NCI-H1694 treated with DMSO at 0.1 percent for 48 hours (cell line): ENCODE results near the gene RNF25.

Experiments used
- DNase-seq: peaks from one replicate; lab custom pipeline; 2025; lab: John Stamatoyannopoulos, UW

RNF25 gene, protein sequence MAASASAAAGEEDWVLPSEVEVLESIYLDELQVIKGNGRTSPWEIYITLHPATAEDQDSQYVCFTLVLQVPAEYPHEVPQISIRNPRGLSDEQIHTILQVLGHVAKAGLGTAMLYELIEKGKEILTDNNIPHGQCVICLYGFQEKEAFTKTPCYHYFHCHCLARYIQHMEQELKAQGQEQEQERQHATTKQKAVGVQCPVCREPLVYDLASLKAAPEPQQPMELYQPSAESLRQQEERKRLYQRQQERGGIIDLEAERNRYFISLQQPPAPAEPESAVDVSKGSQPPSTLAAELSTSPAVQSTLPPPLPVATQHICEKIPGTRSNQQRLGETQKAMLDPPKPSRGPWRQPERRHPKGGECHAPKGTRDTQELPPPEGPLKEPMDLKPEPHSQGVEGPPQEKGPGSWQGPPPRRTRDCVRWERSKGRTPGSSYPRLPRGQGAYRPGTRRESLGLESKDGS

GRCh38 chr2:218671654-218672566 is at the start of gene RNF25, which contains the start of gene STK36:
TSS of gene RNF25 (minus strand) at chr2:218672002. CDS start at chr2:218671970, 32 bp downstream.
TSS of gene STK36 (plus strand) at chr2:218672086. CDS start at chr2:218672830, 744 bp downstream.
- peak; percentile 88 for DNase-seq

GRCh38 chr2:218721488-218721887 is 49.7 kb upstream of the RNF25 start:
- no peak for DNase-seq

- DNase-seq: no peak
These were observed 48.5 kb upstream of the RNF25 start for GRCh38 chr2:218720048-218721041.

DNA sequence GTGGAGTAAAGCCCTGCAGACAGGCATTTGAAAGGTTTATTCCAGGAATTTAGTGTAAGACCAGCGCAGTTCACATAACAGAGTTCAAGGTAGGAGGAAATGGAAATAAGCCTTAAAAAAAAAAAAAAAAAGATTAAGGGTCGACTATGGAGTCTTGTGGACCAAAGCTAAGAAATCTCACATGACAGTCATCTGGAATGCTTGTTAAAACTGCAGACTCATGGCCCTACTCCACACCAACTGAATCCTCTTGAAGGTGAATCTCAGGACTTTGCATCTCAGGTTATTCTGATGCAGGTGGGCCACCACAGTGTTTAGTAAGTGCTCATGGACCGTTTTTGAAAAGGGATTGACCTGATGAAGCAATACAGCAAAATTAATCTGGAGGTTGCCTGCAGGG is 47.7 kb upstream of the RNF25 start:
- no peak for DNase-seq

- DNase-seq: no peak
These were observed 46.3 kb upstream of the RNF25 start for GRCh38 chr2:218718058-218718457.

- DNase-seq: no peak
These were observed 45.5 kb upstream of the RNF25 start for GRCh38 chr2:218717262-218717661.

GRCh38 chr2:218716070-218716469 is 44.3 kb upstream of the RNF25 start:
- DNase-seq: no peak

DNA sequence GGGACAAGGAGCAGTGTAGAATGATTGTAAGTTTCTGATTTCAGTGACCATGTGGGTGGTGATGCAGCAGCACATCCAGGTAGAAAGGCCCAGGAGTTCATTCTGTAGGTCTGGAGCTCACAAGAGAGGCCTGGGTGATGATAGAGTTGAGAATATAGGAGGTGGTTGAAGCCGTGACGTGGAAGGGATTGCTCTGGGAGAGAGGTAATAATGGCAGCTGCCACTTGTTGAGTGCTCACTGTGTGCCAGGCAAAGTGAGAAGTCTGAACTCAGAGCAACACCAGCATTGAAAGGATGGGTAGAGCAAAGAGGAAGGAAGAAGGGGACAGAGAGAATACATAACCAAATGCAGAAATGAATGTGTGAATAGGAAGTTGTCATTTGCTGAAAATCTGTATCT is 42.1 kb upstream of the RNF25 start:
- DNase-seq: no peak

- no peak for DNase-seq
These were observed 39.7 kb upstream of the RNF25 start for GRCh38 chr2:218711550-218711929.

DNA sequence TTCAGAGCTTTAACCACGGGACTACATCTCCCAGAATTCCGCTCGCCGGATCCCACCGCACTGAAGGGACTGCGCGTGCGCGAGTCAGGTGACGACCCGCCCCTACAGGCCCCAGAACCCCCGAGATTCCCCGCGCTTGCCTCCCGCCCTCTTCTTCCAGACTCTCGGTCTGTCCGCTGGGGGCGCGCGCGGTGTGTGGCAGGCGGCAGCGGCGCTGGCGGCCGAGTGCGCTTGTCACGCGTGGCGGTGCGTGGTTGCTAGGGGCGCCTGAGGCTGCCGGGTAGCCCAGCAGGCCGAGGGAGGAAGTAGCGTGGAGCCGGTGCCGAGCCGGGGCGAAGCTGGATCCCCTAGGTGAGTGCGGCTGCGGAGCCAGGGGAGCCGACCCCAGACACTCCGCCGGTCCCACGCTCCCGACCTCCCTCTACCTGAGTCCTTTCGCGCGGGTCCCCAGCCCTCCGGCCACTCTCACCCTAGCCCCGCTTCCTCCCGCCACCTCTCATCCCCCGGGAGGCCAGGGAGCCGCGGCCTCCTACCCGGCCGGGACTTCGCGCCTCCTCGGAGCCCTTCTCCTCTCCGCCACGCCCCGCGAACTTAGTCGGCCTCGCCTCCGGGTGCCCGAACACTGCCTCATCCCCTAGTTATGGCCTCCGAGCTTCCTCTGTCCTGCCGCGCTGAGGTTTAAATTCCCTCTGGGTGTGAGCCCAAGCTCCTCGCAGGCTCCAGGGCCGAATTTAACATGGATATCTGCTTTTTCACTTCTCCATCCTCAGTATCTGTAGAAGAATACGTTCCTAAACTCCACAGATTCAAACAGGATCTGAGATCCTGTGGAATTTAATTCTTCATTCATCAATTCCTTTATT is 39.1 kb upstream of the RNF25 start, which contains the start of gene TTLL4:
TSS of gene TTLL4 (plus strand) at position 149 of the 863 bp plus-strand sequence. CDS start 26,842 bp downstream, outside the sequence.
- DNase-seq: peak; percentile 93

DNA sequence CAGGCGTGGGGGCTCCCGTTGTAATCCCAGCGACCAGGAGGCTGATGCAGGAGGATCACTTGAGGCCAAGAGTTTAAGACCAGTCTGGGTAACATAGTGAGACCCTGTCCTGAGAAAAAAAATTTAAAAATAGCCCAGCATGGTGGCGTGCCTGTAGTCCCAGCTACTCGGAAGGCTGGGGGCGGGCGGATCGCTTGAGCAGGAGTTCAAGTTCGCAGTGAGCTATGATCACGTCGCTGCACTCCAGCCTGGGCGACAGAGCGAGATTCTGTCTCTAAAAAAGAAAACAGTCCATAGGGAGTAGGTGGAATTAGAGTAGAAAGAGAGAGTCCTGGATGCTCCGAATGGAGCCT is 38.5 kb upstream of the RNF25 start:
- DNase-seq: no peak

- no peak for DNase-seq
These were observed 38.1 kb upstream of the RNF25 start for GRCh38 chr2:218709908-218710307.

DNA sequence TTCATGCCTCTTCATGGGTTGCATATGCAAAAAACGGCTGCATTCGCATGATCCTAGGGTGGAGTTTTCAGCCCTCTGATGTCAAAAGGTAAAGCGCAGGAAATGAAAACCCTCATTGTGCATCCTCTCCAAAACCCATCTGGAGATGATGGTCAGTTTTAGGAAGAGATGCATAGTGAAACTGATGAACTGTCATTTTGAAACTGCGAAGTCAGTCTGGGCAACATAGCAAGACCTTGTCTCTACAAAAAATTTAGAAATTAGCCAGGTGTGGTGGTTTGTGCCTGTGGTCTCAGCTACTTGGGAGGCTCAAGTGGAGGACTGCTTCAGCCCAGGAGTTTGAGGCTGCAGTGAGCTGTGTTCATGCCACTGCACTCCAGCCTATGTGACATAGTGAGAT is 36.3 kb upstream of the RNF25 start:
- no peak for DNase-seq

DNA sequence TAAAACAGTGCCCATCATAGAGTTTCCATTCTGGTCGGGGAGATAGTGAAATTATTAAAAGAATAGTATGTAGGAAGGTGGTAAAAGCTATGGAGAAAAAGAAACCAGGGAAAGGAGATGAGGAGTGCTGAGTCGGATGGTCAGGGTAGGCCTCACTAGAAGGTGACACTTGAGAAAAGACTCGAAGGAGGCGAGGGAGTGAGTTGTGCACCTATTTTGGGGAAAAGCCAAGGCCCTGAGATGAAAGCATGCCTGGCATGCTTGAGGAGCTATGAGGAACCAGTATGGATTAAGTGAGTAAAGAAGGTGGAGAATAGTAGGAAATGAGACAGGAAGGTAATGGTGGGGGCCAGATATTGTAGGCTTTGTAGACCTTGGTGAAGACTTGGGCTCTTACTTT is 31.5 kb upstream of the RNF25 start:
- DNase-seq: no peak

DNA sequence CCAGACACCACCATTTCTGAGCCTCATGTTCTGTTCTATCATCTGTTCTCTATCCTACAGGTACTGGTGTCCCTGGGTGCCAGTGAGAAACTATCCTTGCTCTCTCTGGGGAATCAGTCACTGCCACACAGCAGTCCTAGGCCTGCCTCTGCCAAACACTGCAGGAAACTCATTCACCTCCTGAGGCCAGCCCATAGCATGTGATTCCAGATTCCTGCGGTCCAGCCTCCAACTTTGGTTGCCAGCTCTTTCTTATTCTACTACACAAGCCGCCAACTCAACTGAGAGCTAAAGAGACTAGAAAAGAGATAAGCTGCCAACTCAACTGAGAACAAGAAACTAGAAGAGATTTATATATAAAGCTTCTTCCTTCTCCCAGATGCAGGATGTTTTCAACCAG is 30.0 kb upstream of the RNF25 start:
- no peak for DNase-seq

DNA sequence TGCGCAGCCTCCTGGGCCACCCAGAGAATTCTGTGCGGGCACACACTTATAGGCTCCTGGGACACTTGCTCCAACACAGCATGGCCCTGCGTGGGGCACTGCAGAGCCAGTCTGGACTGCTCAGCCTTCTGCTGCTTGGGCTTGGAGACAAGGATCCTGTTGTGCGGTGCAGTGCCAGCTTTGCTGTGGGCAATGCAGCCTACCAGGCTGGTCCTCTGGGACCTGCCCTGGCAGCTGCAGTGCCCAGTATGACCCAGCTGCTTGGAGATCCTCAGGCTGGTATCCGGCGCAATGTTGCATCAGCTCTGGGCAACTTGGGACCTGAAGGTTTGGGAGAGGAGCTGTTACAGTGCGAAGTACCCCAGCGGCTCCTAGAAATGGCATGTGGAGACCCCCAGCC is 27.1 kb upstream of the RNF25 start:
- no peak for DNase-seq

DNA sequence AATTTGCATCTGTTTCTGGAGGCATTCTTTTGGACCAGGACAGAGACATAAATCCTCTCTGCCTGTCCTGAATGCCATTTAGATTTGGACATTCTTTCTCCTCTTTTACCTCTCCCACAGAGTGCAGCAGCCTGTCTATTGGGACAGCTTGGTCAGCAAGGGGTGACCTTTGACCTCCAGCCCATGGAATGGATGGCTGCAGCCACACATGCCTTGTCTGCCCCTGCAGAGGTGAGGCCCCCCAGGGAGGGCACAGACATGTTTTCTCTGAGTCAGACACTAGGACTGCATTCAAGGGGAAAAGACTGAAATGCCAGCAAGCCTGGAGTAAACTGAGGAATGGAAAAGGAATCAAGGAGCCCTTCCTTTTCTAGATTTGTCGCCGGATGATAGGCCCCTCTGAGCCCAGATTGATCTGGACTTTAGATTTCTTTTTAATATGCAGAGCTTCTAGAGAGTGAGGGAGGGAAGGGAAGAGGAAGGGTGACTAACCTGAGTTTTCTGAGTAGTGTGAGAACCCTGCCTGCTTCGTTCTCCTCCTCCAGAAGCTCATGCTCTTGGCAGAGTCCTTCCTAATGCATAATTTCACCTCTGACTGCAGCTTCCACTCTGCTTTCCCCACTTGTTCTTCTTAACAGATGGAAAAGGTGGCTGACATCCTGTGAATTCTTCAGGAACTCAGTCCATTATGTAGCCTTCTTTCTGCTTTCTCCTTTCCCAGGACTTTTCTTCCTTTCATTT is 22.8 kb upstream of the RNF25 start:
- no peak for DNase-seq

DNA sequence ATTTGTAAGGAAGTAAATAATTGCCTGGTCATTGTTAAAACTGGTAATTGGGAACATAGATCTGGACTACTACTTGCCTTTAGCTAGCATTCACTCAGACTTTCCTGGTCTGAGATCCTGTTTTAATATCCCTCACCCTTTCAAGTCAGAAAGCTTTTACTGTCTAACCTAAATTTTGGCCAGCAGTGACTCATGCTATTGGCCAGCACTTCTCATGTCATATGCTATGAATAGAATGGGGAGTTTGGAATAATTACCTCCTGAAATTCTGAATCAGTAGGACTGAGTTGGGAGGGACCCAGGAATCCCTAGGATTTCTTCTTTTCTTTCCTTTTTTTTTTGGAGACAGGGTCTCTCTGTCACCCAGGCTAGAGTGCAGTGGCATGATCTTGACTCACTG is 19.4 kb upstream of the RNF25 start:
- DNase-seq: no peak

- peak; percentile 77 for DNase-seq
These were observed 15.7 kb upstream of the RNF25 start for GRCh38 chr2:218687400-218688060.
